Thyroid gland (tissue), 4 donors: ENCODE results near the gene AR. TPM values are rescaled to one million over a fixed set of nuclear protein-coding genes. Genes with fewer than 3 reads are reported as not detected.

Source experiments
- DNase-seq, 2 donors: peaks; one replicate each; pipeline ENCODE4 v3.0.0-alpha.2; 2019
- H3K27ac ChIP-seq, 3 donors: fragments of 200-600 bp; sonication (generic); 1 replicate in 2 of 3; 2 replicates in 1 of 3; pipeline ENCODE4 v1.5.1; 2016 to 2019; ENCODE audit warnings: mild to moderate bottlenecking in 1 of 3, moderate library complexity in 1 of 3
- H3K27me3 ChIP-seq: fragments of 200-600 bp; sonication (generic); one replicate; pipeline ENCODE4 v1.5.1; 2019
- H3K36me3 ChIP-seq, 2 donors: fragments of 200-600 bp; sonication (generic); one replicate each; pipeline ENCODE4 v1.5.1; 2016 to 2019
- H3K4me1 ChIP-seq, 2 donors: fragments of 200-600 bp; sonication (generic); one replicate each; pipeline ENCODE4 v1.5.1; 2017 to 2019
- H3K4me3 ChIP-seq, 3 donors: fragments of 200-600 bp; sonication (generic); replicated peaks in 1 of 3; 1 replicate in 2 of 3; 2 replicates in 1 of 3; pipeline ENCODE4 v1.5.1; 2016; ENCODE audit warnings: mild to moderate bottlenecking in 1 of 3
- H3K9me3 ChIP-seq: fragments of 200-600 bp; sonication (generic); one replicate; pipeline ENCODE4 v1.5.1; 2017
- POLR2A ChIP-seq, 2 donors: fragments of 450-650 bp; IDR thresholded peaks; one replicate each; pipeline ENCODE4 v1.6.1; 2017; ENCODE audit warnings: antibody characterized with exemption in 2 of 2, mild to moderate bottlenecking in 2 of 2, moderate library complexity in 1 of 2
- WGBS, 2 donors: methylation state at CpG; one replicate each; pipeline ENCODE4 v1.1.5; 2017; 5-methylcytosine and 5-hydroxymethylcytosine counted together
- intact Hi-C: fragments of 100-400 bp; cut with DNase I; formaldehyde crosslinking; loops from one replicate; pipeline ENCODE4 v1.15.1; 2023
- total RNA-seq, 4 donors: library from RNA; depleted of rRNA; stranded (reverse); fragments of >200 nt; gene quantifications; one replicate each; pipeline ENCODE4 v1.2.3, GENCODE V29; 2016
- TF ChIP-seq, protein P1 (sequence below), 6 experiments: fragments of 200-600 bp in 3 of 6; fragments of 450-650 bp in 3 of 6; sonication (generic) in 3 of 6; IDR thresholded peaks; one replicate each; pipeline ENCODE4 v1.5.1; 2016 to 2019; ENCODE audit warnings: antibody characterized with exemption in 6 of 6, mild to moderate bottlenecking in 2 of 6, inconsistent platforms in 1 of 6, moderate library complexity in 1 of 6

Gene AR
- total RNA-seq, 4 donors from 2014 or later: 5.2 to 15.0 (median 11.6) TPM

DNA sequence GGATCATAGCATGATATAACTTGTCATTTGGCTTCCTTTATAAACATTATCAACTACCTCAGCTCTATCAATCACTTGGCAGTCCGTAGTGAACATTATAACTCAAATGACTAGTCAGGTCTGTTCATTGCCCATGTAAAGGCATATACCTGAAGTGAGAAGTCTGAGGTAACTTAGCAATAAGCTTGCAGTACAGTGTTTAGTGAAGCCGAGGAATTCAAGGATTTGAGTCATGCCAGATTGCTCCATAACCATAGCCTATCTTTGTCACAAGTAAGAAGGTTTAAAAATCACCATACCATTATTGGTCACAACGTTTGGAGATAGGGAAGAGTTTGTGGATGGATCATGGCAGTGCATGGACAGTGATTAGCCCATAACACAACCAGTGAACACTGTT is 41.6 kb downstream of the AR start:
- H3K9me3 ChIP-seq: no peaks in the 10 kb centered on the region
- no peak overlapping the region for H3K27ac ChIP-seq
- H3K4me1 ChIP-seq: no peaks in the 10 kb centered on the region
- no peaks in the 10 kb centered on the region for H3K27me3 ChIP-seq
- 54 to 74% methylated on average over 3 of the region's 3 CpGs for WGBS, 2 donors
- H3K36me3 ChIP-seq: no peaks in the 10 kb centered on the region
- DNase-seq: no peak
- intact Hi-C loops: no loop called here
- TF ChIP-seq POLR2A (IDR thresholded peaks at IDR 0.05): no peak
- TF ChIP-seq, protein P1, sequence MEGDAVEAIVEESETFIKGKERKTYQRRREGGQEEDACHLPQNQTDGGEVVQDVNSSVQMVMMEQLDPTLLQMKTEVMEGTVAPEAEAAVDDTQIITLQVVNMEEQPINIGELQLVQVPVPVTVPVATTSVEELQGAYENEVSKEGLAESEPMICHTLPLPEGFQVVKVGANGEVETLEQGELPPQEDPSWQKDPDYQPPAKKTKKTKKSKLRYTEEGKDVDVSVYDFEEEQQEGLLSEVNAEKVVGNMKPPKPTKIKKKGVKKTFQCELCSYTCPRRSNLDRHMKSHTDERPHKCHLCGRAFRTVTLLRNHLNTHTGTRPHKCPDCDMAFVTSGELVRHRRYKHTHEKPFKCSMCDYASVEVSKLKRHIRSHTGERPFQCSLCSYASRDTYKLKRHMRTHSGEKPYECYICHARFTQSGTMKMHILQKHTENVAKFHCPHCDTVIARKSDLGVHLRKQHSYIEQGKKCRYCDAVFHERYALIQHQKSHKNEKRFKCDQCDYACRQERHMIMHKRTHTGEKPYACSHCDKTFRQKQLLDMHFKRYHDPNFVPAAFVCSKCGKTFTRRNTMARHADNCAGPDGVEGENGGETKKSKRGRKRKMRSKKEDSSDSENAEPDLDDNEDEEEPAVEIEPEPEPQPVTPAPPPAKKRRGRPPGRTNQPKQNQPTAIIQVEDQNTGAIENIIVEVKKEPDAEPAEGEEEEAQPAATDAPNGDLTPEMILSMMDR (IDR thresholded peaks at IDR 0.05): no peak
- H3K4me3 ChIP-seq: no peak overlapping the region

DNA sequence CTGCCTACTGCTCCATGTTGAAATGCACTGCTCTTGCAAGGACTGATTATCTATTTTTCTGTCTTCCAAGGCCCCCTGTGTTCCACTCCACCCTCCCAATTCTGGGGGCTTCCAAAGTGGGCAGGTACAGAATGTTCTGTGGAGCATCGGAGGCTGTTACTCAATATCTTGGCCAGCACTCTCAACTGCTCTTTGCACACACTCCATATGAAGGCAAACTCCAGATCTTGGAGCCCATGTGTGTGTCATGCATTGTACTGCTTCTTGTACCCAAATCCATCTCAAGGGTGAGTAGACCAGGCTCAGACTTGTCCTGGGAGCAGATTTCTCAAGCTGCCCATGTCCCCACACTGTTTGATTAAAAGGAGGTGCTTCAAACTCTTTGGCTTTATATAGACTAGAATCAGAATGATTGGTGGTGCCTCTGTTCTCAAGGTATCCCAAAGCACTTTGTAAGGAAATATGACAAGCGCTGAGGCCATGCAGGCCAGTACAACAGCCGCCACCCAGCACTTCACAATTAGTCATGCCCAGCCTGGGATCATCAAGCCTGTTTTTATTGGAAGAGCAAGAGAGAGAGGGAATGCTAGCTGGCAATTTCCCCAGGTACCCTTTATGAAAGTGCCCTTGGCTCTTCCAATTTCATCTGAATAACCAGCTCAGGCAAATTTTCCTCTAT is 44.3 kb downstream of the AR start:
- intact Hi-C loops: no loop called here

DNA sequence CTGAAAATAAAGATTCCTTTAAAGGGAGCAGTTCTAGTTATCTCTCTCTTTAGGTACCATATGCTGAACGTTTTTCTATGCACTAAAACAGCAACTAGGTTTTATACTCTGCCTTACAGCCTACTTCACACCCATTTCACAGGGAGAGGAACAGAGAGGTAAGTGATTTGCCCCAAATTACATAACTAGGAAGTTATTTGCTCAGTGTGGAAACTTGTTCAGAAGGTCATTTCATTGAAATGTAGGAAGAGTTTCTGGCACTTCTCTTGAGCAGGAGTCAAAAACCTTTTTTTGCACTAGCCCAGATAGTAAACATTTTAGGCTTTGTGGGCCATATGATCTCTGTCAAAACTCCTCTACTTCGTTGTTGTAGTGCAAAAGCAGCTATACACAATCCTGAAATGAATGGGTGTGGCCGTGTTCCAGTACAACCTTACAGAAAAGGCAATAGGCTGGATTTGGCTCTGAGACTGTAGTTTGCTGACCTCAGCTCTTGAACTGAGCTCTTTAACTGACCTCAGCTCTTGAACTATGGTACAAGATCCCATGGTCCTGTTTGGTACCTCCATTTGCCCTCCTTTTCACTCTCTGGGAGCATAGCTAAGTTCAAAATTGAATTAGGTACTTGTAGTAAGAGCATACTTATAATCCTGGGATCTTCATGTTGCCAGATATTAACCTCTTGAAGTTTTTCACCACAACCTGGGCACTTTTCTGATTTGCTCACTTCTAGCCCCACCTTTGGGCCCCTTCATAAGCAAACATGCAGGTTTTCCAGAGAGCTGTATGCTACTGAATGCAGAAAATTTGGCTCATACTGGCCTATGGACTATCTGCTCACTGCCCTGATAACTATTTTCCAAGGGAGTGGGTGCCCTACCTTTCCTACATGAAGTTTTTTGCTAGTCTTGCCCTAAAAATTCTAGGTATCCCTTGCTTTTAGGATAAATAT is 53.3 kb downstream of the AR start:
- no peaks in the 10 kb centered on the region for H3K4me1 ChIP-seq
- intact Hi-C loops: no loop called here
- no peak overlapping the region for H3K4me3 ChIP-seq
- no peak overlapping the region for H3K27ac ChIP-seq
- 37 to 42% methylated on average over 3 of the region's 3 CpGs for WGBS, 2 donors
- DNase-seq: no peak
- no peak for TF ChIP-seq POLR2A (IDR thresholded peaks at IDR 0.05)
- TF ChIP-seq, protein P1 (IDR thresholded peaks at IDR 0.05): no peak
- H3K36me3 ChIP-seq: no peaks in the 10 kb centered on the region
- no peaks in the 10 kb centered on the region for H3K27me3 ChIP-seq
- no peaks in the 10 kb centered on the region for H3K9me3 ChIP-seq

More for the DNA sequence above, 44.3 kb downstream of the AR start:
- H3K36me3 ChIP-seq: no peaks in the 10 kb centered on the region
- H3K9me3 ChIP-seq: no peaks in the 10 kb centered on the region
- TF ChIP-seq POLR2A (IDR thresholded peaks at IDR 0.05): no peak
- TF ChIP-seq, protein P1 (IDR thresholded peaks at IDR 0.05): no peak
- peak; percentile 35 to 63 for DNase-seq
- 53 to 66% methylated on average over 3 of the region's 3 CpGs for WGBS, 2 donors
- no peaks in the 10 kb centered on the region for H3K27me3 ChIP-seq
- no peak overlapping the region for H3K4me3 ChIP-seq
- H3K4me1 ChIP-seq: no peaks in the 10 kb centered on the region
- H3K27ac ChIP-seq: no peak overlapping the region

DNA sequence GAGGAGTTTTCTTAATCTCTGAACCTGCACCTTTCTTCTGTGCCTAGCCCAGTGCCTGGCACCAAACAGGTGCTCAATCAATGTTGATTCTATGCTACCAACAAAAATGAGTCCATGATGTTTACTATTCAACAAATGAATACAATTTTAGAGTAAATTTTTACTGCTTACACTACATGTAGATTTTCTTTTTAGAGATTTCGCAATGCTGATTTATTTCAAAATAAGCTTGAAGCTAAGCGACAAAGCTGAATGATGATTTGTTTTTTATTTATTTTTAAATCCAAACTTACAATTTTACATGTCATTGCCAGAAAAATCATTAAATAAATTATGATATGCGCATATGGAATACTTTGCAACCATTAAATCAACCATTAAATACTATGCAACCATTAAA is 55.7 kb downstream of the AR start:
- H3K4me3 ChIP-seq: no peak overlapping the region
- no peaks in the 10 kb centered on the region for H3K4me1 ChIP-seq
- intact Hi-C loops: no loop called here
- WGBS, 2 donors: 97 to 99% methylated on average over 3 of the region's 3 CpGs
- DNase-seq: no peak
- H3K9me3 ChIP-seq: no peaks in the 10 kb centered on the region
- no peak overlapping the region for H3K27ac ChIP-seq
- H3K36me3 ChIP-seq: no peaks in the 10 kb centered on the region
- TF ChIP-seq, protein P1 (IDR thresholded peaks at IDR 0.05): no peak
- TF ChIP-seq POLR2A (IDR thresholded peaks at IDR 0.05): no peak
- no peaks in the 10 kb centered on the region for H3K27me3 ChIP-seq

DNA sequence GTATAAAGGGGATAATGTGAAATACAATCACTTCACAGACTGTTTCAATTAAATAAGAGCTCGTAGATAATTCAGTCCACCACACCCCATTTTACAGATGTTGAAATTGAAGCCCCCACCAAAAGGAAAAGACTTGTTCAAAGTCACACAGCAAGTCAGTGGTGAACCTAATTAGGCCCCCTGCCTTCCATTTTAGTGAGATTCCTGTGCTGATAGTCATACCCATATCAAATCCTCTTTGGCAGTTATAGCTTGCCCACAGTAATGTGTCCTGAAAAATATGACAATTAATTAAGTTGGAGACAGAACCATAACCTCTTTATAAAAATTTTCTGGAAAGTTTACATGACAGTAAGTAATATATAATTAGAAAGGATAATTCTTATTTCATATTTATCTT is 58.0 kb downstream of the AR start:
- intact Hi-C loops: no loop called here
- no peaks in the 10 kb centered on the region for H3K27me3 ChIP-seq
- no peaks in the 10 kb centered on the region for H3K9me3 ChIP-seq
- no peak overlapping the region for H3K27ac ChIP-seq
- no peaks in the 10 kb centered on the region for H3K36me3 ChIP-seq
- no peak for DNase-seq
- H3K4me1 ChIP-seq: no peaks in the 10 kb centered on the region
- WGBS, 2 donors: 82 to 90% methylated on average over 1 of the region's 1 CpG
- TF ChIP-seq POLR2A (IDR thresholded peaks at IDR 0.05): no peak
- TF ChIP-seq, protein P1 (IDR thresholded peaks at IDR 0.05): no peak
- no peak overlapping the region for H3K4me3 ChIP-seq
